ENCODE results near the gene ELMOD1.

DNA sequence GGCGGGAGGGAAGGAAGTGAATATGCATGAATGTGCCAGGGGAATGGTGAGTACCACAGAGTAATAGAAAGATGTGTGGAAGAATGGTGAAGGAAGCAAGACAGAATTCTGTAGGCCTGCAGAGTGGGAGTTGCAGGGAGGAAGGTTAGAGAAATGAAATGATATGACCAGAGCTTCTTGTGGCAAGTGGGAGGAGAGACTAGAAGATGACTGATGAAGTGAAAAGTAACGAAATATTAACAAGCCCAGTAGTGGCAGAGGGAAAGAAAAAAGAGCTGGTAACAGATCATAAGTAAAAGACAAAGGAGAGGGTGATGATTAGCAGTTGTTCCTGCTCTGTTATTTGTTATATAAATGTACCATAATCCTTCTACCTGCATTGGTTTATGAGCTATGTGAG, 24.4 kb upstream of the ELMOD1 start:
- TF ChIP-seq, protein P1, sequence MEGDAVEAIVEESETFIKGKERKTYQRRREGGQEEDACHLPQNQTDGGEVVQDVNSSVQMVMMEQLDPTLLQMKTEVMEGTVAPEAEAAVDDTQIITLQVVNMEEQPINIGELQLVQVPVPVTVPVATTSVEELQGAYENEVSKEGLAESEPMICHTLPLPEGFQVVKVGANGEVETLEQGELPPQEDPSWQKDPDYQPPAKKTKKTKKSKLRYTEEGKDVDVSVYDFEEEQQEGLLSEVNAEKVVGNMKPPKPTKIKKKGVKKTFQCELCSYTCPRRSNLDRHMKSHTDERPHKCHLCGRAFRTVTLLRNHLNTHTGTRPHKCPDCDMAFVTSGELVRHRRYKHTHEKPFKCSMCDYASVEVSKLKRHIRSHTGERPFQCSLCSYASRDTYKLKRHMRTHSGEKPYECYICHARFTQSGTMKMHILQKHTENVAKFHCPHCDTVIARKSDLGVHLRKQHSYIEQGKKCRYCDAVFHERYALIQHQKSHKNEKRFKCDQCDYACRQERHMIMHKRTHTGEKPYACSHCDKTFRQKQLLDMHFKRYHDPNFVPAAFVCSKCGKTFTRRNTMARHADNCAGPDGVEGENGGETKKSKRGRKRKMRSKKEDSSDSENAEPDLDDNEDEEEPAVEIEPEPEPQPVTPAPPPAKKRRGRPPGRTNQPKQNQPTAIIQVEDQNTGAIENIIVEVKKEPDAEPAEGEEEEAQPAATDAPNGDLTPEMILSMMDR (conservative IDR thresholded peaks at IDR 0.05; ENCODE audit: low read length): no peak
- TF ChIP-seq EZH2phosphoT487 (IDR thresholded peaks at IDR 0.05; ENCODE audit: borderline replicate concordance, low read depth, low read length): no peak

Data from OCI-LY7 (cell line).